Skeletal muscle satellite cell (primary cell): ENCODE data around the gene ATP2A1.
A peak's percentile ranks its signal among the peaks of the same experiment; 100 is the strongest.
"Not testable (repeated sequence)": the region's sequence is repeated elsewhere in the genome, so short reads cannot be mapped to it uniquely, and the experiment has no call there.

Experiments
- H3K27me3 ChIP-seq: 2 replicates; pipeline ENCODE4 v1.7.0; 2013; ENCODE audit warnings: low read length; ENCODE audit not compliant: control insufficient read depth, insufficient read depth
- H3K36me3 ChIP-seq: 2 replicates; pipeline ENCODE4 v1.7.0; 2013; ENCODE audit warnings: mild to moderate bottlenecking, control low read depth, low read length; ENCODE audit not compliant: insufficient read depth
- H3K4me1 ChIP-seq: 2 replicates; pipeline ENCODE4 v1.7.0; 2013; ENCODE audit warnings: low read length; ENCODE audit not compliant: control insufficient read depth, insufficient read depth
- H3K4me2 ChIP-seq: 2 replicates; pipeline ENCODE4 v1.7.0; 2013; ENCODE audit warnings: mild to moderate bottlenecking, low read length
- H3K4me3 ChIP-seq: 2 replicates; pipeline ENCODE4 v1.7.0; 2013; ENCODE audit warnings: low read length
- H3K9ac ChIP-seq: 2 replicates; pipeline ENCODE4 v1.7.0; 2013; ENCODE audit warnings: mild to moderate bottlenecking, low read depth, low read length, moderate library complexity
- H3K9me3 ChIP-seq: replicated peaks from 2 replicates; pipeline ENCODE4 v1.7.0; 2013; ENCODE audit warnings: mild to moderate bottlenecking, control low read depth, low read length

The ATP2A1 gene

GRCh38 chr16:28933171-28933570 lies 54.9 kb downstream of the ATP2A1 start:
- no peak overlapping the region for H3K9ac ChIP-seq
- no peak overlapping the region for H3K4me3 ChIP-seq
- H3K36me3 ChIP-seq = no peaks in the 10 kb centered on the region
- no peaks in the 10 kb centered on the region for H3K4me1 ChIP-seq
- no peaks in the 10 kb centered on the region for H3K27me3 ChIP-seq
- no peak overlapping the region for H3K4me2 ChIP-seq
- no peaks in the 10 kb centered on the region for H3K9me3 ChIP-seq

GRCh38 chr16:28935346-28935745 lies 57.1 kb downstream of the ATP2A1 start:
- Histone ChIP-seq H3K9me3 (no peaks in the 10 kb centered on the region), H3K4me3 (no peak overlapping the region), H3K27me3 (peaks cover 4% of the 10 kb centered on the region), H3K4me2 (no peak overlapping the region), H3K4me1 (no peaks in the 10 kb centered on the region), H3K9ac (no peak overlapping the region), H3K36me3 (no peaks in the 10 kb centered on the region)

DNA sequence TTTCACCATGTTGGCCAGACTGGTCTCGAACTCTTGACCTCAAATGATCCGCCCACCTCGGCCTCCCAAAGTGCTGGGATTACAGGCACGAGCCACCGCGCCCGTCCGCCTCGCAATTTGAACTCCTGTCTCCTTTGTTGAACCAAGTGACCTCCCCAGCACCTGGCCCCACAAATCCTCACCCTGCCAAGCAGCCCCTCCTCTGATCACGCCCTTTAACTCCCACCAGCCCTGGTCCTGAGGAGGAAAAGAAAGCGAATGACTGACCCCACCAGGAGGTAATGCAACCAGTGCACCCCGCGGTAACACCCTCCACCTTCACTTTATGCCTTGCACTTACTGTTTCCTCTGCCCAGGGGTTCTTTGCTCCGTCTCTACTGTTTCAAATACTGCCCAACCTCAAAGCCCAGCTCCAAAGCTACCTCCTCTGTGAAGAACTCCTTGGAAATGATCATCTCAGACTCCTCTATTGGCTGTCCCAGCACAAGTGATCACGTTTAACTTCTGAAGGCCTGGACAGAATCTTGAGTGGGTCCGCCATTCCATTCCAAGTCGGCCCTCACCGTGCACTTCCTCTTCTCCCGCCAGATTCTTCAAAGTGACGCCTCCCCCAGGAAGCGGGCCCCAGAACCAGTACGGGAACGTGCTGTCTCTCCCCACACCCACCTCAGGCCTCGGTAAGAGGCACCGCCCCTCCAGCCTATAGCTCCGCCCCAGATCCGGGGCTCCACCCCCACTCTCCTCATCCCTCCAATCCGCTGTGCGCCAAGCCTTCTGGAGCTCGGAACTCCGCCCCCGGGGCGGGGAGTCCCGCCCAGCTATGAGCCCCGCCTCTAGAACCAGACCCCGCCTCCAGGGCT lies 57.9 kb downstream of the ATP2A1 start:
- Histone ChIP-seq H3K4me2 (peak overlapping the region; percentile 52), H3K4me3 (no peak overlapping the region), H3K9me3 (no peaks in the 10 kb centered on the region), H3K4me1 (no peaks in the 10 kb centered on the region), H3K36me3 (no peaks in the 10 kb centered on the region), H3K9ac (no peak overlapping the region), H3K27me3 (peaks cover 4% of the 10 kb centered on the region)

- no peaks in the 10 kb centered on the region for H3K4me1 ChIP-seq
- no peak overlapping the region for H3K4me2 ChIP-seq
- H3K9ac ChIP-seq = no peak overlapping the region
- H3K36me3 ChIP-seq = no peaks in the 10 kb centered on the region
- no peak overlapping the region for H3K4me3 ChIP-seq
- H3K9me3 ChIP-seq = no peaks in the 10 kb centered on the region
- H3K27me3 ChIP-seq = peaks cover 4% of the 10 kb centered on the region
Observed at GRCh38 chr16:28936784-28937155, 58.5 kb downstream of the ATP2A1 start.

- Histone ChIP-seq H3K9ac (no peak overlapping the region), H3K36me3 (no peaks in the 10 kb centered on the region), H3K27me3 (peaks cover 4% of the 10 kb centered on the region), H3K4me1 (no peaks in the 10 kb centered on the region), H3K4me2 (no peak overlapping the region), H3K4me3 (no peak overlapping the region), H3K9me3 (no peaks in the 10 kb centered on the region)
Observed at GRCh38 chr16:28937222-28937876, 59.1 kb downstream of the ATP2A1 start.

- Histone ChIP-seq H3K36me3 (no peaks in the 10 kb centered on the region), H3K9me3 (no peaks in the 10 kb centered on the region), H3K4me3 (no peak overlapping the region), H3K4me1 (no peaks in the 10 kb centered on the region), H3K9ac (no peak overlapping the region), H3K27me3 (peaks cover 4% of the 10 kb centered on the region), H3K4me2 (no peak overlapping the region)
Observed at GRCh38 chr16:28938721-28939120, 60.4 kb downstream of the ATP2A1 start.

DNA sequence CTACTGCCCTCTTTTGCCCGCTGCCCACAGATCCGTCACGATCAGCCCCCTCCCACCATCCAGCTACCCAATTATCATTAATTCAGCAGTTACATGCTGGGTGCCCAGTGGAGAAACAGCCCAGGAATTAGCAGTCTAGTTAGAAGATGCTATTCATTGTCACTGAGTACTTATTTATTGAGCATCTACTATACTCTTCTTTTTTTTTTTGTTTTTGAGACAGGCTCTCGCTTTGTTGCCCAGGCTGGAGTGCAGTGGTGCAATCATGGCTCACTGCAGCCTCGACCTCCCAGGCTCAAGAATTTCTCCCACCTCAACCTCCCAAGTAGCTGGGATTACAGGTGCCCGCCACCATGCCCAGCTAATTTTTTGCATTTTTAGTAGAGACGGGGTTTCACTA lies 61.5 kb downstream of the ATP2A1 start:
- H3K27me3 ChIP-seq, H3K9ac ChIP-seq, H3K4me3 ChIP-seq, H3K9me3 ChIP-seq, H3K4me1 ChIP-seq, H3K4me2 ChIP-seq, H3K36me3 ChIP-seq: not testable (repeated sequence)

DNA sequence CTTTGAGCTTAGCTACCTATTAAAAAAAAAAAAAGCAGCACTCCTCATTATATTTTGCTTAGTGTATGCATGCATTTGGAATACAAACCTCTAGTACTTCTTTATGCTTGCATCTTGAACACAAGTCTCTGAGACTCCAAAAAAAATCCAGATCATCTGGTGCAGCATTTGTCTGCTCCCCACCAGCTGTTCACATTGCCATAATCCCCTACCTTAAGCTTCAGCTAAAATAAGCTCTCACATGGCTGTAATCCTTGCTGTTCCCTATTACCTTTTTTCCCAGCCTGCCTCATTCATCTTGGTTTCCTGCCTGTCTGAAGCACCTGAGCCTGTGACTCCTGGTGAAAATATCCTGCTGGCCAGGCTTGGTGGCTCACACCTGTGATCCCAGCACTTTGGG lies 65.0 kb downstream of the ATP2A1 start:
- Histone ChIP-seq H3K9ac (no peak overlapping the region), H3K4me1 (peaks cover 13% of the 10 kb centered on the region), H3K4me3 (no peak overlapping the region), H3K4me2 (no peak overlapping the region), H3K9me3 (no peaks in the 10 kb centered on the region), H3K27me3 (peaks cover 4% of the 10 kb centered on the region), H3K36me3 (no peaks in the 10 kb centered on the region)

GRCh38 chr16:28946681-28947080 lies 68.4 kb downstream of the ATP2A1 start:
- Histone ChIP-seq H3K36me3 (no peaks in the 10 kb centered on the region), H3K9me3 (no peaks in the 10 kb centered on the region), H3K27me3 (no peaks in the 10 kb centered on the region), H3K9ac (no peak overlapping the region), H3K4me1 (peaks cover 15% of the 10 kb centered on the region), H3K4me2 (no peak overlapping the region), H3K4me3 (no peak overlapping the region)

GRCh38 chr16:28950648-28951409 lies 72.5 kb downstream of the ATP2A1 start, which contains the start of gene NFATC2IP:
TSS of gene NFATC2IP (plus strand) at chr16:28950937. CDS start at chr16:28951012, 75 bp downstream.
- Histone ChIP-seq H3K4me1 (peaks cover 16% of the 10 kb centered on the region), H3K4me3 (peak within 1 kb of the TSS; percentile 99), H3K27me3 (no peaks in the 10 kb centered on the region), H3K4me2 (peak within 1 kb of the TSS; percentile 100), H3K9ac (peak within 1 kb of the TSS; percentile 93), H3K36me3 (peaks cover 25% of the 10 kb centered on the region), H3K9me3 (no peaks in the 10 kb centered on the region)

GRCh38 chr16:28951410-28951943 lies 73.2 kb downstream of the ATP2A1 start:
- Histone ChIP-seq H3K9ac (peak overlapping the region; percentile 93), H3K4me2 (peak overlapping the region; percentile 100), H3K36me3 (peaks cover 30% of the 10 kb centered on the region), H3K4me3 (peak overlapping the region; percentile 99), H3K9me3 (no peaks in the 10 kb centered on the region), H3K27me3 (no peaks in the 10 kb centered on the region), H3K4me1 (peaks cover 14% of the 10 kb centered on the region)
